CD4-positive, alpha-beta T cell treated with Interleukin-12 subunit alpha and Interleukin-12 subunit beta, for 1 hour (primary cell): ENCODE data around the gene RMP24.
"Not testable (repeated sequence)": the region's sequence is repeated elsewhere in the genome, so short reads cannot be mapped to it uniquely, and the experiment has no call there.

ENCODE experiments used
- DNase-seq: peaks from one replicate; pipeline ENCODE4 v3.0.0-alpha.2; 2020

Gene RMP24

DNA sequence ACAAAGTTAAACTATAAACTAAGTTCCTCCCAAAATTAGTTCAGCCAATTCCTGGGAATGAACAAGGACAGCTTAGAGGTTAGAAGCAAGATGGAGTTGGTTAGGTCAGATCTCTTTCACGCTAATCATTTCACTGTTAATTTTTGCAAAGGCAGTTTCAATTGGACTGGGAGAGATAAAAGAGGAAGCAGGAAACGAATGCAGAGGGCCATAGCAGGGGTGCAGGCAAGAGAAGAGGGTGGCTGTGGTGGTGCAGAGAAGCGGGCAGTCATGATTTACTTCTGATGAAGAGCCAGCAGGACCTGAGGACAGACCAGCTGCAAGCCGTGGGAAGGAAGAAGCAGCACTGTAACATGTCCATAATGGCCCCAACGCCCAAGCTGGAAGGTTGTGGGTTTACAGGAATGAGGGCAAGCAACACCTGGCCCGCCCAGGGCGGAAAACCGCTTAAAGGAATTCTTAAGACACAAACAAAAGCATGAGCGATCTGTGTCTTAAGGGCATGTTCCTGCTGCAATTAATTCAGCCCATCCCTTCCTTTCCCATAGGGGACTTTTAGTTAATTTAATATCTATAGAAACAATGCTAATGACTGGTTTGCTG is 4.1 kb upstream of the RMP24 start:
- no peak for DNase-seq

DNA sequence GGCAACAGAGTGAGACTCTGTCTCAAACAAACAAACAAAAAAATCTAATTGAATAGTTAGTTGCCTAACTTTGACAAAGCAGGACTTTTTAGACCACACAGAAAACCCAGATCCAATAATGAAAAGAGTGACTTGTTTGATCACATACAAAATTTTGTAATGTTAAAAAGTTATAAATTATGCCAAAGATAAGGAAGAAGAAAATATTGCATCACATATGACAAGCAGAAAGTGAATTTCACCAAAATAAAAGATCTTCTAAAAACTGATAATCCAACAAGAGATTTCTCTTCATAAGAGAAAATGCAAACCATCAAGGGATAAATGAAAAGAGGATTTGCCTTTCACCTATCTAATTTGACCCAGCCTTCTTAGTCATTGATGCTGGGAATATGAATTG is 2.8 kb upstream of the RMP24 start:
- no peak for DNase-seq

DNA sequence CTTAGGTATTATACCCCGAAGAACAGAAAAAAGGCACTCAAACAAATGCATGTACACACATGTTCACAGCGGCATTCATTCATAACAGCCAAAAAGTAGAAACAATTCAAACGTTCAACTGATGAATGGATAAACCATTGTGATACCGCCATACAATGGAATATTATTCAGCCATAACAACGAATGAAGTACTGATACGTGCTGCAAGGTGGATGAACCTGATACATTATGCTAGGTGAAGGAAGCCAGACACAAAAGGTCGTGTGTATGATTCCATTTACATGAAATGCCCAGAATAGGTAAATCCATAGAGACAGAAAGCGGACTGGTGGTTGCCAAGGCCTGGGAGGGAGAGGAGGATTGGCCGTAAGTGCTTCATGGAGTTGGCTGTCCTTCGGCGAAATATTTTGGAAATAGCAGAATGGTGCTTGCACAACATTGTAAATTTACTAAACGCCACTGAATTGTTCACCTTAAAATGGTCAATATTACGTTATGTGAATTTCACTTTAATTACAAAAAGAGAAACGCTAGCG is 750 bp upstream of the RMP24 start:
- DNase-seq = no peak

DNA sequence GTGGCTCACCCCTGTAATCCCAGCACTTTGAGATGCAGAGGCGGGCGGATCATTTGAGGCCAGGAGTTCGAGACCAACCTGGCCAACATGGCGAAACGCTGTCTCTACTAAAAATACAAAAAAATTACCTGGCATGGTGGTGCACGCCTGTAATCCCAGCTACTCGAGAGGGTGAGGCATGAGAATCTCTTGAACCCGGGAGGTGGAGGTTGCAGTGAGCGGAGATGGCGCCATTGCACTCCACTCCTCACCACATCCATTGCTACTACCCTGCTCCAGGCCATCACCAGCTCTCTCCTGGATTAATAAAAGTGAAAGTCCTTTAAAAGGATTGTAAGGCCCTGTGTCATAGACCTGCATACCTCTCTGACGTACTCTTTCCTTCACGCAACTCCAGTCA is 1.2 kb downstream of the RMP24 start:
- DNase-seq = no peak

DNA sequence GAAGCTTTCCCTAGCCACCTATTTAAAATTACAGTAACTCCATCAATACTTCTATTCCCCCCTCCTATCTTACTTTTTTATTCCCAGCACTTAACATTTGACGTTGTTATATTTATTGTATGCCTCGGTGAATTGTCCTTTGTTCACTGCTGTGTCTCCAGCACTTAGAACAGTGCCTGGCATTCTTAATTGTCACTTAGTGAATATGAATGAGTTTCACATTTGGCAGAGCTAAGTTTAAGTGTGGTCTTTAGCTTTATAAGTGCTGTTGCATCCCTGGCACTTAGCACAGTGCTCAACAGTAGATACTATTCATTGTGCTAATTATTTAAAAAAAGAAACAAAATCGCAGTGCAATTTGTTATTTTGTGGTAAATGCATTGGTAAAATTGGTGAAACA is 1.7 kb downstream of the RMP24 start:
- DNase-seq = no peak

DNA sequence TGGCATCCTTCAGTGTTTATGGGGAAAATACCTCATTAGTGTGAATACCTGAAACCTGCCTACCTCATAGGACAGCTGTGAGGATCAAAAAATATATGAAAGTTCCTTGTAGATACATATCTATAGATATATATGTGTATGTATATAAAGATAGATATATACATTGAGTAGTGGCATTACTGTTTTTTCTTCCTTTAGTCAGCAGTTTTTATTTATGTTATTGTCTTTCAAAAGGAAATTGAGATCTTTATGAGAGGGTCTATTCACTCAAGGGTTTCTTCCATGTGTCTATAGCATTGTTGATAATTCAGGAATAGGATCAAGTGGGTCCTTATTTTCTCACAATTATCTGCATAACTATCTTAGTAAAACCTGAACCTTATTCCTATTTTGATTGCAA is 6.6 kb downstream of the RMP24 start:
- no peak for DNase-seq

DNA sequence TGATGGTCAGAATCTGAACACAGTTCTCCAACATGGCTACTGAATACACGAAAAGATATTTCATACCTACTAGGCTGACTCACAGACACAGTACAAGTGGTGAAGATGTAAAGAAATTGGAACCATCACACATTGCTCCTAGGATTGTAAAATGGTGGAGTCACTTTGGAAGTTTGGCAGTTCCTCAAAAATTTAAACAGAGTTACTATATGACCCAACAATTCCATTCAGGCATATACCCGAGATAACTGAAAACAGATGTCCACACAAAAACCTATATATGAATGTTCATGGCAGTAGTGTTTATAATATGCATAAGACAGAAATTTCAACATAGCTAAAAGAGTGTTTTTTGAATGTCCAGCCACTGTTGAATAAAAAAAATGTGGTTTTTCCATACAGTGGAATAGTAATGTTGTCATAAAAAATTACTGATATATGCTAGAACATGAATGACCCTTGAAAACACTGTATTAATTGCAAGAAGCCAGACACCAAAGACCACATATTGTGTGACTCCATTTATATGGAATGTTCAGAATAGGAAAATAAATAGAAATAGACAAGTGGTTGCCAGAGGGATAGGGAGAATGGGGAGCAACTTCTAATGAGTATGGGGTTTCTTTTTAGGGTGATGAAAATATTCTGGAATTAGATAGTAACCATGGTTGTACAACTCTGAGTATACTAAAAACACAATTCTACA is 10.1 kb downstream of the RMP24 start:
- no peak for DNase-seq

DNA sequence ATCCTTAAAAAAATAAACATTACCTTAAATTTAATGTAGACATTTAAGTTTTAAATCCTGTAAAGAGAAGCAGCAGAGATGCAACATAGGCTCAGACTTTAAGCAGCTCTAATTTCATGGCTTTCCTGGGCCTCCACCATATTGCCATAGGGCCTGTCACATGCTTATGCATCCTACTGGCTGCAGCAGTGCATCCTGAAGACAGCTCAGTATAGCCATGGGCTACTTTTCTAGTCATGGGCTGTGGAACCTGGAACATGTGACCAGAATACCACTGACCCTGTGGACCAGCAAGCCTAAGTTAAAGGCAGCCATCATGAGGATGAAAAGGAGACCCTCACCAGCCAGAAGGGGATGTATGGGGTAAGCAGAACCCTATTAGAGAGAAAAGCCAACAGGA is 10.7 kb downstream of the RMP24 start:
- DNase-seq = no peak

DNA sequence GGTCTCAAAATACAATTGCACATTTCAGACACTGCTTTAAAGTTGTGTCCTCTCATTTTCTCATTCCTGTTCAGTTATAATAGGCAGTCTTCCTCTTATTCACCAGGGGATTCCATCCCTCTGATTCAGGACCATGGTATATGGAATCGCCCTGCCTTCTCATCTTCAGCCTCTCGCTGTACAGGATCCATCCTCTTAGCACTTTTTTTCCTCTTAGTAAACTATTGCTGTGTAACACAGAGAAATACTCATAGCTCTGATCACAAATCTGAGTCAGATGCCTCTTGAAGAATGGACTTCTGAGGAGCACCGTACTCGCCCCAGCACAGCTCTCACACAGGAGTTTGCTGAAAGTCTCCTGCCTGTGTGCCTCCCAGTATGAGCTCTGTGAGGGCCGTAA is 11.3 kb downstream of the RMP24 start:
- no peak for DNase-seq

DNA sequence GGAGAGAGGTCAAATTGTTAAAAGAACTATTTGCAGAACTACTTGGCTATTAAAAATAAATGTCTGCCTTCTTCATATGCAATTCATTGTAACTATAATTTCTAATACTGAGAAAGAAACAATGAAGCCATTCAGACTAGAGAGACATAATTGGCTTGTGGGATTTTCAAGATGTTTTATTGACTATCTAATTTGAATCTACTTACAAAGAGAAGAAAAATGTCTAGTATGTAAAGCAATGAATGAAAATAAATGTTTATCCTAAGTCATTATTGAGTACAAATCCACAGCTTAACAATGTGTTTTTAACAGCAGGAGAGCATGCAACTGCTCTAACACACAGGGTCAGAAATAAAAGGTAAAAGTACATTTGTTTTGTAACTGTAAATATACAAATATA is 19.2 kb downstream of the RMP24 start:
- DNase-seq = no peak

DNA sequence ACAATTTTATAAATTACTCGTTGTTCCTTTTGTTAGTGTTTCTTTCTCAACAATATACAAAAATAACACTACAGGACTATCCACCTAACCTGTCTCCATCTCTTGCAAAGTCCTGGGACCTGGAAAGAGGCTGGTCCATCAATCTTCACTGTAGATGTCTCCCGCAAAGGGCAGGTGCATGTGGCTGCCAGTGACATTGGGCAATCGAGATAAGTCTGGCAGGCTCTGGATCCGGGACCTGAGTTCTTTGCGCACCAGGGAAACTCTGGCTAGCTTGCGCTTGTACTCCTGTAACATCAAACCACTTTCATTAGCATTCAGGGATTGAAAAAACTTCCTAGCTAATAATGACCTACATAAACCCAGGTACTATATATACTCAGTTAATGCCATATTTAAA is 20.5 kb downstream of the RMP24 start:
- DNase-seq = no peak

DNA sequence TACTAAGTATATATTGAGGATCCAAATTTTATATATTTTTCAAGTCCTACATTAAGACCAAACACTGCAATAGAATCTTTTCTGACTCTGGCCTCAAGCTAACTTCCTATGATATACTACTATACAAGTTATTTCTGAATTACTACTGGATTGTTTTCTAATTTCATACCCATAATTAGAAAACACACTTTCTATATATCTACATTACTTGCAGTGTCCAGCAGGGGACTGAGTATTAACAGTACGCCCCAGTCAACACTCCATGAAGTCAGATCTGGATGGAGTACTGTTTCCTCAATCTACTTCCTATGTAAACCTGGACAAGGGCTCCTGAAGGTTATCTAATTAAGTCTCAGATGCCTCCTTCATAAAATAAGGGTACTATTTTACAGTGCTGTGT is 26.5 kb downstream of the RMP24 start:
- no peak for DNase-seq

DNA sequence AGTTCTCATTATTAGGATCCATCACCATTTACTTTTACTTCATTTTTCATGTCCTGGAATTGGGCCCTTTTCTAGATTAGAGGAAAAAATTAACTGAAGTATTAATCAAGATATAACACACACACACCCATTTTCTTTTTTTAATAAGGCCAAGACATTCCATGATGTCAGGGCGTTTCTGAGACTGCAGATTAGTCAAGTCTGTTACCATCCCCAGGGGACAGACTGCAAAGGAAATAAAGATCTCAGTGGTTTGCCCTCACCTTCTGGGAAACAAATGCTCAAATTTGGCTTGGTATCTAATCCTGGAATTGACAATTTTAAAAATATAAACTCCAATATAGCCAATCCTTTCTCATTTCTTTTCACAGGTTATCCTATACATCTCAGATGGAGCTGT is 27.4 kb downstream of the RMP24 start:
- DNase-seq = no peak

DNA sequence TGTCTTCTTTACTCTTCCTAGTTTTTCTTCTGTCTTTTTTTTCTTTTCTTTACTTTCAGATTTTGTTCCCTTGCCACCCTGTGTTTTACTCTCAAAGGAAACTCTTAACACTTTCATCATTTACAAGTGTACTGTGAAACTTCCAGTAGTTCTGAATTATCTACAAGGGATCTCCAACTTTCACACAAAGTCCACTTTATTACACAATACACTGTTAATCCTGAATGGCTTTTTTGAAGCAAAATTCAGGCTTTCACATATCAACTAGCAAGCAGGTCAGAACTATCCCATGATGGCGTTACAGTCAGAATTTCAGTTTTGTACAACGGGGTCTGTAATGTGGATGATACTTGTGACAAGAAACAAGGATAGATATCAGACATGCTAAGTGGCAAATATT is 34.5 kb downstream of the RMP24 start:
- no peak for DNase-seq

DNA sequence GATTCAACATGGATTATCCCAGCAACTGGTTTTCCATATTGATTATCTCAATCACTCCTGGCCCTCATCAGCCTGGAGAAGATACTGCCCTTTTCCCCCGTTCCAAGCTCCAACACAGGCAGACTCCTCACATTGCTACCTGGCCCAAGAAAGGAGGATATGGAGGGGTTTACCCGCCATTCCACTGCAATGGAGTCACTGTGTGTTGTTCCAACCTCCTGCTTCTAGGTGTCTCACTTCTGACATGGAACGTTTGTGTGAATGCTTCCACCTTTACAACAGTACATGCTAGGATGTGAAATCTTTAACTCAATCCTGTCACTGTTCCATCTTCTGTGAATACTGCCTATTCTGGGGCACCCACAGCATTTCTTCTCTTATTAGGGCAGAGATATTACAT is 36.7 kb downstream of the RMP24 start:
- DNase-seq = no peak

DNA sequence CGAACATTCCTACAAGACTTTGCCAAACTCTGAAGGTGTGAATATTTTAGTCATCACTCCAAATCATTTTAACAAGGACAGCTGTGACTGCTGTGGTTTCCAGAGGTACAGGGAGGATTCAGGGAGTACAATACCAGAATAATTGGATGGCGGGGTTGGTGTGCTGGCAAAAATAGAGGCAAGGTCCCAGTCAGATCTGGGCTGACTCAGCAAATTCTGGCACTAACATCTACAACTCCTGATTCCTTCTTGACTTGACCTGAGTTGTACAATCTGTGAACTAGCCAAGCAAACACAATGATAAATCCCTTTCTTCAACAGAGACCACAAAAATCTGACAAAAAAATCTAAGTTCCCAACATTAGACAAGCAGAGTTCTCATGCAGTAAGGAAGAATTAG is 40.4 kb downstream of the RMP24 start:
- no peak for DNase-seq

DNA sequence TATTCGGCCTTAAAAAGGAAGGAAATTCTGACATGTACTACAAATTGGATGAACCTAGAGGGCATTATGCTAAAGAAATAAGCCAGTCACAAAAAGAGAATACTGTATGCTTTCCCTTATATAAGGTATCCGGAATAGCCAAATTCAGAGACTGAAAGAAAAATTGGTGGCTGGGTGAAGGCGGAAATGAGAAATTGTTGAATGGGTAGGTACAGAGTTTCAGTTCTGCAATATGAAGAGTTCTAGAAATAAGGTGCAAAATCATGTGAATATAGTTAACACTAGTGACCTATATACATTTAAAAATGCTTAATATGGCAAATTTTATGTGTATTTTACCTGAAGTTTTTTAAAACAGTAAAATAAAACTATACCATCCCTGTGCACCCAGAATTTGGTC is 43.1 kb downstream of the RMP24 start:
- no peak for DNase-seq

DNA sequence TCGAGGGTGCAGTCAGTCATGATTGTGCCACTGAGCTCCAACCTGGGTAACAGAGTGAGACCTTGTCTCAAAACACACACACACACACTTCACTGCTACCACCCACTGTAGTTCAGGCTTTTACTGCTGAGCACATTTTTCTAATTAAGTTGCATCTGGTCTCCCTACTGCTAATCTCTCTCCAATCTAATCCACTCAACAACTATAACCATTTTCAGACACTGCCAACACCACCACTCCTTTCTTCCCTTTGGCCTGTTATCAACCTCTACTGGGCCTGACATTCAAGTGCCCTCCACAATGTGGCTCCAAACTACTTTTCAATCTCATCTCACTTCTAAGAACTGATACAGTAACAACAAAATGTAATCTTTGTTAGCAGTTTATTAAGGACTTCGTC is 44.8 kb downstream of the RMP24 start:
- DNase-seq = no peak

DNA sequence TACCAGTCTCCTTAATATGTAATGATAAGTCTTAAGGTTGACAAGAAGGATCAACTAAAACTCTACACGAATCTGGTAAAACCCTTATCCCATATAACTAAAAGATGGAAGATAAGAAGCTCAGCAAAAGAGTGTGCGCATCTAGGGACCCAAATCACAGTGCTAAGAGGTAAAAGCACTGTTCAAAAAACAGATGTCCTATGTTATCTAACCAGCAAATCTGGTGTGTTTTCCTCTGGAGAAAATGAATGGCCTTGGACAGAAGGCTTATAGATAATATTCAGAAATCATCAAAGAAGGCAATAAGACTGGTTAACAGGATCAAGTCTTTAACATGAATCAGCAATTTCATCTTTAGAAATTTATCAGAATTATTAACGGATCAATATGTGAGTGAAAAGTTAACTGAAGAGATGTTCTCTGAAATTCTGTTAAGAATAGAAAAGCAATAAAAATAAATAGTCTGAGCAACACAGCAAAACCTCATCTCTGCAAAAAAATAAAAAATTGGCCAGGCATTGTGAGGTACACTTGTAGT is 47.8 kb downstream of the RMP24 start:
- DNase-seq = no peak

DNA sequence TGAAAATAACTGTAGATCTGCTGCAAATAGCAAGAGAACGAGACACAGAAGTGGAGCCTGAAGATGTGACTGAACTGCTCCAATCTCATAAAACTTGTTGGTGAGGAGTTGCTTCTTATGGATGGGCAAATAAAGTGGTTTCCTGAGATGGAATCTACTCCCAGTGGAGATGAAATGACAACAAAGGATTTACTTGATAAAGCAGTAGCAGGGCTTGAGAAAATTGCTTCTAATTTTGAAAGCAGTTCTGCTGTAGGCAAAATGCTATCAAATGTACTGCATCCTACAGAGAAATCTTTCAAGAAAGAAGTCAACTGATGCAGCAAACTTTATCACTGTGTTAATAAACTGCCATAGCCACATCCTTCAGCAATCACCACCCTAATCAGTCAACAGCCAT is 50.9 kb downstream of the RMP24 start:
- DNase-seq = no peak

DNA sequence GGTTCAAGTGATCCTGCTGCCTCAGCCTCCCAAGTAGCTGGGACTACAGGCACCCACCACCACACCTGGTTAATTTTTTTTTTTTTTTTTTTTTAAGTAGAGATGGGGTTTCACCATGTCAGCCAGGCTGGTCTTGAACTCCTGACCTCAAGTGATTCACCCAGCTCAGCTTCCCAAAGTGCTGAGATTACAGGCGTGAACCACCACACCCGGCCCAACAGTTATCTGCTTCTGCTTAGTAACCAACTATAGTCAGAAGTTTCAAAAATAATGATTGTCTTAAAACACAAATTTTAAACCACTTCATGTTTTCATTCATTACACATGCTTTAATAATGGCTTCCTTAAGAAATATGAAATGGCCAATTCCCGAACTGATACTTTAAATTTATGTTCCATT is 51.8 kb downstream of the RMP24 start:
- DNase-seq = not testable (repeated sequence)

DNA sequence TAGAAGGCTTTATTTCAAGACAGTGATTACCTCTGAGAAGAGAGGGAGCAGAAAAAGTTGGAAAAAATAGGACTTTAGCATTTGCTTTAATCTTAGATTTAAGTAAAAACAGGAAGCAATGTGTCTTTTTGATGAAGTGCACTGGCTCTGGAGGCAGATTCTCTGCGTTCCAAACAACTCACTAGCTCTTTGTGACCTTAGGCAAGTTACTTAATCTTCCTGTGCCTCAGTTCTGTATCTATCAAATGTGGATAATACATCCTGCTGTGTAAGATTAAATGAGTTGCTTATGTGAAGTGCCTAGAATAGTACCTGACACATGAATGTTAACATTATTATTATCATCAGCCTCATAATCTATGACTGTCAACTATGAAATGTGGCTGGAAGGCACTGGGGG is 52.5 kb downstream of the RMP24 start:
- no peak for DNase-seq

DNA sequence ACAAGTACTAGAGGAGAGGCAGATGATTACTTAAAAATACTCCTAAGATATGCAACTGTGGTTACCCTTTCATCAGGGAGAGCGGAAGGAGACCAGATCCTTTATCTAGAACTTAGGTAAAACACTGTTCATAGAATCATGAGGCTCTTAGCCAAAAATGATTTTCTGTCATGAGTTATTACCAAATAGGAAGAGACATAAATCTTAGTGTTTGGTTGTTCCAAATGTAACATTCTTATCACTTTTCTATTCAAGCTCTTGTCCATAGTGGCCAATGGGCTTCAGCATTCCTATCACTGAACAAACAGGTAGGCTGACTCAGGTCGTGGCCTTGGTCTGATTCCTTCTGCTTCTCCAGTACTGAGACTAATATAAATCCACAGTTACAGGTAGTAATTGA is 56.4 kb downstream of the RMP24 start:
- no peak for DNase-seq
